ENCODE data around the gene ATP13A4.
"Not testable (repeated sequence)": the region's sequence is repeated elsewhere in the genome, so short reads cannot be mapped to it uniquely, and the experiment has no call there.

The ATP13A4 gene

GRCh38 chr3:193553586-193553985 lies 1.1 kb downstream of the ATP13A4 start:
- DNase-seq: no peak

GRCh38 chr3:193552923-193553322 lies 1.8 kb downstream of the ATP13A4 start:
- DNase-seq: no peak

- DNase-seq: no peak
Measured at GRCh38 chr3:193548406-193548805, 6.3 kb downstream of the ATP13A4 start.

- no peak for DNase-seq
Measured at GRCh38 chr3:193546129-193546528, 8.6 kb downstream of the ATP13A4 start.

- DNase-seq: no peak
Measured at GRCh38 chr3:193545304-193545703, 9.4 kb downstream of the ATP13A4 start.

- DNase-seq: no peak
Measured at GRCh38 chr3:193544289-193544688, 10.4 kb downstream of the ATP13A4 start.

GRCh38 chr3:193530231-193531165 lies 24.2 kb downstream of the ATP13A4 start:
- peak; percentile 29 for DNase-seq

GRCh38 chr3:193526085-193526484 lies 28.6 kb downstream of the ATP13A4 start:
- DNase-seq: not testable (repeated sequence)

GRCh38 chr3:193522473-193522872 lies 32.2 kb downstream of the ATP13A4 start:
- DNase-seq: no peak

GRCh38 chr3:193520738-193521137 lies 34.0 kb downstream of the ATP13A4 start:
- no peak for DNase-seq

GRCh38 chr3:193515966-193516365 lies 38.7 kb downstream of the ATP13A4 start:
- DNase-seq: no peak

GRCh38 chr3:193510154-193510553 lies 44.5 kb downstream of the ATP13A4 start:
- no peak for DNase-seq

- DNase-seq: no peak
Measured at GRCh38 chr3:193509103-193509965, 45.4 kb downstream of the ATP13A4 start.

GRCh38 chr3:193508108-193508507 lies 46.6 kb downstream of the ATP13A4 start:
- no peak for DNase-seq

- DNase-seq: no peak
Measured at GRCh38 chr3:193507566-193507965, 47.1 kb downstream of the ATP13A4 start.

GRCh38 chr3:193506921-193507320 lies 47.8 kb downstream of the ATP13A4 start:
- DNase-seq: no peak

- DNase-seq: no peak
Measured at GRCh38 chr3:193502871-193503270, 51.8 kb downstream of the ATP13A4 start.

GRCh38 chr3:193499801-193500485 lies 54.8 kb downstream of the ATP13A4 start:
- DNase-seq: no peak

GRCh38 chr3:193499136-193499770 lies 55.4 kb downstream of the ATP13A4 start:
- DNase-seq: no peak

GRCh38 chr3:193498215-193498614 lies 56.5 kb downstream of the ATP13A4 start:
- no peak for DNase-seq

GRCh38 chr3:193496658-193497057 lies 58.0 kb downstream of the ATP13A4 start:
- DNase-seq: no peak

GRCh38 chr3:193491026-193491425 lies 63.7 kb downstream of the ATP13A4 start:
- no peak for DNase-seq

- DNase-seq: no peak
Measured at GRCh38 chr3:193490580-193490979, 64.1 kb downstream of the ATP13A4 start.
